Measurements from ENCODE around the gene TADA2B.

TADA2B gene

DNA sequence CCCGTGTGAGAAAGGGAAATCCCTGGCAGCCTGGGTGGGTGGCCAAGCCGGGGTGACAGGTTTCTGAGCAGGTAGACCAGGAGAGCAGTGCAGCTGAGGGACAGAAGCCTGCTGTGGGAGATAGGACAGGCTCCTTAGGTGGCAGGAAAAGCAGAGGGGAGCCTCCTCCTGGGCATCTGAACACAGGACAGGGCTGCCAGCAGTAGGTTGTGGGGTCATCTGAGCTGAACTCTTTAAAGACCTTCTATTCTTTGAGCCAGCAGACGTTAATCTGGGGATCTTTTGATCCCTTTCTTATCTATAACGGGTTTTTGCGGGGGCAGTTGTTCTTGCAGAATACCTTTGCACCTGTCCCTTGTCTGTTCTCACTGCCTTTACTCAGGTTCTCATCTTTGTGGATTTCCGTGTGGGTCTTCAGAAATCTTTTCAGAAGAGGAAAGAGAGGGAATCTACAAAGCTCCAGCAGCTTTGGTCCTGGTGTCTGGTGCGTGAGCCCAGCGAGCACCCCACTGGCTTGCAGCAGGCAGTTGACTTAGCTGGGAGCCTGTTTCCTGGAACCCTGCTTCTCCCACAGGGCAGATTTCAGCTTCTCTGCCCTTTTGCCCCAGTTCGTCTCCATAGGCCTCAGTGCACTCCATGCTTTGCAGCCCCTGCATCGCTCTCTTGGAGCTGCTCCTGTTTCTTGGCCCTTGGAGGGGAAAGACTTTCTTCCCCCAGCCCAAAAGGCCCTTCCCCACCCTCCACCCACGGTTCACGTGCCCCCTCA, 35.8 kb upstream of the TADA2B start:
- 84% methylated on average over 12 of the region's 12 CpGs for WGBS
- no peak for DNase-seq
- peaks cover 29% of the 10 kb centered on the region for H3K79me1 ChIP-seq (replicated peaks; ENCODE audit: low read length, poor library complexity, severe bottlenecking)
- no peaks in the 10 kb centered on the region for H3K9me3 ChIP-seq (ENCODE audit: control insufficient read depth, low read length)
- H2BK120ac ChIP-seq (ENCODE audit: low read depth, low read length) = no peak overlapping the region
- peak overlapping the region in 1 of 2 experiments; percentile 80 for H2BK12ac ChIP-seq (ENCODE audit: low read length in 2 of 2)
- no peak overlapping the region for H3K18ac ChIP-seq (ENCODE audit: low read depth in 1 of 2, low read length in 2 of 2)
- H3K27ac ChIP-seq (ENCODE audit: low read length, poor library complexity, severe bottlenecking) = no peak overlapping the region
- no peak overlapping the region for H4K91ac ChIP-seq (ENCODE audit: low read length)
- peak overlapping the region in 1 of 2 experiments; percentile 43 for H3K23ac ChIP-seq (ENCODE audit: low read length in 2 of 2)
- no peaks in the 10 kb centered on the region for H3K27me3 ChIP-seq (ENCODE audit: control insufficient read depth in 1 of 2, insufficient read depth in 1 of 2, low read length in 2 of 2)
- H2AFZ ChIP-seq (ENCODE audit: low read depth, low read length) = no peak overlapping the region
- H3K4me1 ChIP-seq (ENCODE audit: control insufficient read depth, insufficient read depth, low read depth, low read length) = no peaks in the 10 kb centered on the region
- H2AK5ac ChIP-seq (ENCODE audit: low read length, severe bottlenecking) = no peak overlapping the region
- H3K4me3 ChIP-seq (ENCODE audit: insufficient read depth in 1 of 2, low read depth in 1 of 2, low read length in 2 of 2) = no peak overlapping the region
- H2BK15ac ChIP-seq (ENCODE audit: low read depth, poor library complexity, severe bottlenecking) = no peak overlapping the region
- H3K36me3 ChIP-seq (ENCODE audit: control insufficient read depth in 1 of 2, insufficient read depth in 2 of 2, low read depth in 1 of 2, low read length in 2 of 2) = peaks cover 41 to 86% of the 10 kb centered on the region in 2 experiments
- H2BK5ac ChIP-seq (ENCODE audit: low read depth, low read length, poor library complexity, severe bottlenecking) = no peak overlapping the region
- no peak overlapping the region for H3K14ac ChIP-seq (ENCODE audit: low read length in 2 of 2)
- no peak overlapping the region for H3K4ac ChIP-seq (ENCODE audit: low read depth in 1 of 2, low read length in 2 of 2)
- no peak overlapping the region for H4K8ac ChIP-seq (ENCODE audit: low read length)
- H3K9ac ChIP-seq (ENCODE audit: low read length) = no peak overlapping the region
- H3K4me2 ChIP-seq (ENCODE audit: low read length, poor library complexity, severe bottlenecking) = no peak overlapping the region

DNA sequence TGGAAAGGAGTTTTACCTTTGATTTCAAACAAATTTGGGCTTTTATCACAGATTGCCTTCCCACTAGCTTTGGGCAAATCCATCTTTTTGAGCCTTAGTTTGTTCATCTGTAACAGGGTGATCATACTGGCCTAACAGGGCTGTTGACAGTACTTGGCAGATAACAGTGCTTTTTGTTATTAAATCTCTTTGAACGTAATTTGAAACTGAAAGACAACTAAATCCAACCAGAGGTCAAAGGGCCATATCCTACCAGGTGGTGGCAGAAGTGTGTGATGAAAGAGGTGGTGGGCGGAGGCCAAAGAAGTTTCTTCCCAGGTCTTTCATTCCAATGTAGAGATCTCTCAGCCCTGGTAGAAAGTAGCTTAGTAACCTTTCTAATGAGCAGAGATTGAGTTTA, 35.2 kb upstream of the TADA2B start:
- Histone ChIP-seq H3K23ac (ENCODE audit: low read length in 2 of 2) (no peak overlapping the region), H2AK5ac (ENCODE audit: low read length, severe bottlenecking) (no peak overlapping the region), H3K9ac (ENCODE audit: low read length) (no peak overlapping the region), H3K79me1 (replicated peaks; ENCODE audit: low read length, poor library complexity, severe bottlenecking) (peaks cover 26% of the 10 kb centered on the region), H4K91ac (ENCODE audit: low read length) (no peak overlapping the region), H3K36me3 (ENCODE audit: control insufficient read depth in 1 of 2, insufficient read depth in 2 of 2, low read depth in 1 of 2, low read length in 2 of 2) (peaks cover 36 to 86% of the 10 kb centered on the region in 2 experiments), H3K27me3 (ENCODE audit: control insufficient read depth in 1 of 2, insufficient read depth in 1 of 2, low read length in 2 of 2) (no peaks in the 10 kb centered on the region), H3K4ac (ENCODE audit: low read depth in 1 of 2, low read length in 2 of 2) (no peak overlapping the region), H2BK15ac (ENCODE audit: low read depth, poor library complexity, severe bottlenecking) (no peak overlapping the region), H3K9me3 (ENCODE audit: control insufficient read depth, low read length) (no peaks in the 10 kb centered on the region), H3K4me3 (ENCODE audit: insufficient read depth in 1 of 2, low read depth in 1 of 2, low read length in 2 of 2) (no peak overlapping the region), H3K27ac (ENCODE audit: low read length, poor library complexity, severe bottlenecking) (no peak overlapping the region), H3K4me1 (ENCODE audit: control insufficient read depth, insufficient read depth, low read depth, low read length) (no peaks in the 10 kb centered on the region), H3K14ac (ENCODE audit: low read length in 2 of 2) (no peak overlapping the region), H4K8ac (ENCODE audit: low read length) (no peak overlapping the region), H2BK120ac (ENCODE audit: low read depth, low read length) (no peak overlapping the region), H2BK12ac (ENCODE audit: low read length in 2 of 2) (no peak overlapping the region), H2BK5ac (ENCODE audit: low read depth, low read length, poor library complexity, severe bottlenecking) (no peak overlapping the region), H2AFZ (ENCODE audit: low read depth, low read length) (no peak overlapping the region), H3K4me2 (ENCODE audit: low read length, poor library complexity, severe bottlenecking) (no peak overlapping the region), H3K18ac (ENCODE audit: low read depth in 1 of 2, low read length in 2 of 2) (no peak overlapping the region)
- DNase-seq = no peak
- WGBS = 87% methylated on average over 2 of the region's 2 CpGs

DNA sequence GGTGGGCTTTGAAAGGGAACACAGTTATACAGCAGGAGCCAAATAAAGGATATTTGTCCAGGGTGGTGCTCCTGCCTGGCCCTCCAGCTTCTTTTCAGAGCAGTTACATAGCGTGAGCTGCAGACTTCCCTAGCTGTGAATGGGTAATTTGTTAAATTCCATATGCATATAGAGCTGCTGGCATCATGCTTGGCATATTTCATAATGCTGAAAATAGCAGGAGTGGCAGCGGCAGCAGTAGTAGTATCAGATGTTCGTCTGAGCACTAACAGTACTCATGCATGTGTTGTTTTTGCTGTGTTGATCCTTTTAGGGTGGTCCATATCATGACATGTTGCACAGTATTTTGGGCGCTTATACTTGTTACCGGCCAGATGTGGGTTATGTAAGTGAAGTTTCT, 33.6 kb upstream of the TADA2B start:
- H3K27ac ChIP-seq (ENCODE audit: low read length, poor library complexity, severe bottlenecking) = no peak overlapping the region
- WGBS = 97% methylated on average over 5 of the region's 5 CpGs

DNA sequence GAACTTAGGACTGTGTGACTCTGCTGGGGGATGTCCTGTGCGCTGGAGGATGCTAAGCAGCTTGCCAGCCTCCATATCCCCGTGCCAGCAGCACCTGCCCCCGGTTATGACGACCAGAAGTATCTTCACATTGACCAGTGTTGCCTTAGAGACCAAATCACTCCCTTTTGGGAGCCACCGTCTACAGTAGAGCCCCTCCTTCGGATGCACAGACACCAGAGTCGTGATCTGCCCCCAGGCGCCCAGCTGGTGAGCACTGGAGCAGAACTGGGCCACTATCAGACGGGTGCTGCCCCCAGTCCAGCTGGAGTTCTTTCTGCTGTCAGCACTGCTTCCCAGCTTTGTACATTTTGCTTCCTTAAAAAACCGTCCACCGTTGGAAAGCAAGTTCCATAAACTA, 30.0 kb upstream of the TADA2B start:
- H3K14ac ChIP-seq (ENCODE audit: low read length in 2 of 2) = no peak overlapping the region
- no peak overlapping the region for H3K18ac ChIP-seq (ENCODE audit: low read depth in 1 of 2, low read length in 2 of 2)
- no peak for DNase-seq
- no peak overlapping the region for H2BK15ac ChIP-seq (ENCODE audit: low read depth, poor library complexity, severe bottlenecking)
- H3K23ac ChIP-seq (ENCODE audit: low read length in 2 of 2) = no peak overlapping the region
- H2BK5ac ChIP-seq (ENCODE audit: low read depth, low read length, poor library complexity, severe bottlenecking) = no peak overlapping the region
- H3K4me3 ChIP-seq (ENCODE audit: insufficient read depth in 1 of 2, low read depth in 1 of 2, low read length in 2 of 2) = no peak overlapping the region
- H2AK5ac ChIP-seq (ENCODE audit: low read length, severe bottlenecking) = no peak overlapping the region
- peaks cover 6% of the 10 kb centered on the region for H3K4me1 ChIP-seq (ENCODE audit: control insufficient read depth, insufficient read depth, low read depth, low read length)
- no peak overlapping the region for H2BK120ac ChIP-seq (ENCODE audit: low read depth, low read length)
- H3K79me1 ChIP-seq (replicated peaks; ENCODE audit: low read length, poor library complexity, severe bottlenecking) = peaks cover 11% of the 10 kb centered on the region
- H2AFZ ChIP-seq (ENCODE audit: low read depth, low read length) = no peak overlapping the region
- no peaks in the 10 kb centered on the region for H3K9me3 ChIP-seq (ENCODE audit: control insufficient read depth, low read length)
- H3K4me2 ChIP-seq (ENCODE audit: low read length, poor library complexity, severe bottlenecking) = no peak overlapping the region
- H4K8ac ChIP-seq (ENCODE audit: low read length) = no peak overlapping the region
- no peak overlapping the region for H4K91ac ChIP-seq (ENCODE audit: low read length)
- 97% methylated on average over 11 of the region's 11 CpGs for WGBS
- H3K9ac ChIP-seq (ENCODE audit: low read length) = no peak overlapping the region
- H3K27me3 ChIP-seq (ENCODE audit: control insufficient read depth in 1 of 2, insufficient read depth in 1 of 2, low read length in 2 of 2) = no peaks in the 10 kb centered on the region
- no peak overlapping the region for H3K4ac ChIP-seq (ENCODE audit: low read depth in 1 of 2, low read length in 2 of 2)
- no peak overlapping the region for H3K27ac ChIP-seq (ENCODE audit: low read length, poor library complexity, severe bottlenecking)
- peaks cover 47 to 90% of the 10 kb centered on the region in 2 experiments for H3K36me3 ChIP-seq (ENCODE audit: control insufficient read depth in 1 of 2, insufficient read depth in 2 of 2, low read depth in 1 of 2, low read length in 2 of 2)
- no peak overlapping the region for H2BK12ac ChIP-seq (ENCODE audit: low read length in 2 of 2)

More for the DNA sequence above, 33.6 kb upstream of the TADA2B start:
- Histone ChIP-seq H3K4me2 (ENCODE audit: low read length, poor library complexity, severe bottlenecking) (no peak overlapping the region), H2BK5ac (ENCODE audit: low read depth, low read length, poor library complexity, severe bottlenecking) (no peak overlapping the region), H2AK5ac (ENCODE audit: low read length, severe bottlenecking) (no peak overlapping the region), H4K91ac (ENCODE audit: low read length) (no peak overlapping the region), H2BK120ac (ENCODE audit: low read depth, low read length) (no peak overlapping the region), H3K18ac (ENCODE audit: low read depth in 1 of 2, low read length in 2 of 2) (no peak overlapping the region), H3K4me3 (ENCODE audit: insufficient read depth in 1 of 2, low read depth in 1 of 2, low read length in 2 of 2) (no peak overlapping the region), H2BK15ac (ENCODE audit: low read depth, poor library complexity, severe bottlenecking) (no peak overlapping the region), H3K36me3 (ENCODE audit: control insufficient read depth in 1 of 2, insufficient read depth in 2 of 2, low read depth in 1 of 2, low read length in 2 of 2) (peaks cover 30 to 85% of the 10 kb centered on the region in 2 experiments), H2BK12ac (ENCODE audit: low read length in 2 of 2) (no peak overlapping the region), H3K14ac (ENCODE audit: low read length in 2 of 2) (no peak overlapping the region), H3K23ac (ENCODE audit: low read length in 2 of 2) (no peak overlapping the region), H3K4me1 (ENCODE audit: control insufficient read depth, insufficient read depth, low read depth, low read length) (peaks cover 6% of the 10 kb centered on the region), H3K4ac (ENCODE audit: low read depth in 1 of 2, low read length in 2 of 2) (no peak overlapping the region), H3K27me3 (ENCODE audit: control insufficient read depth in 1 of 2, insufficient read depth in 1 of 2, low read length in 2 of 2) (no peaks in the 10 kb centered on the region), H2AFZ (ENCODE audit: low read depth, low read length) (no peak overlapping the region), H3K9ac (ENCODE audit: low read length) (no peak overlapping the region), H4K8ac (ENCODE audit: low read length) (no peak overlapping the region), H3K9me3 (ENCODE audit: control insufficient read depth, low read length) (no peaks in the 10 kb centered on the region), H3K79me1 (replicated peaks; ENCODE audit: low read length, poor library complexity, severe bottlenecking) (peaks cover 16% of the 10 kb centered on the region)
- no peak for DNase-seq
